ENCODE measurements around the gene MMS19.
"Not testable (repeated sequence)": the region's sequence is repeated elsewhere in the genome, so short reads cannot be mapped to it uniquely, and the experiment has no call there.

The MMS19 gene

DNA sequence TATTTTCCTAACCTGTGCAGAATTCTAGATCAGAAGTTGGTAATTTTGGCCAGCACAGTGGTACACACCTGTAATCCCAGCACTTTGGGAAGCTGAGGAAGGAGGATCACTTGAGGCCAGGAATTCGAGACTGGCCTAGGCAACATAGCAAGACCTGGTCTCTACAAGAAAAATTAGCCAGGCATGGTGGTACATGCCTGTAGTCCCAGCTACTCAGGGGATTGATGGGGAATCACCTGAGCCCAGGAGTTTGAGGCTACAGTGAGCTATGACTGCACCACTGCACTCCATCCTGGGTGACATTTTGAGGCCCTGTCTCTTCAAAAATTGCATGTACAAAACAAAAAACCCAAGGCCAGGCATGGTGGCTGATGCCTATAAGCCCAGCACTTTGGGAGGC lies 63.7 kb downstream of the MMS19 start:
- Histone ChIP-seq H3K36me3 (ENCODE audit: control insufficient read depth in 1 of 2, insufficient read depth in 2 of 2, low read length in 2 of 2) (peaks cover 54 to 72% of the 10 kb centered on the region in 2 donors), H3K27ac (ENCODE audit: low read length) (no peak overlapping the region)

DNA sequence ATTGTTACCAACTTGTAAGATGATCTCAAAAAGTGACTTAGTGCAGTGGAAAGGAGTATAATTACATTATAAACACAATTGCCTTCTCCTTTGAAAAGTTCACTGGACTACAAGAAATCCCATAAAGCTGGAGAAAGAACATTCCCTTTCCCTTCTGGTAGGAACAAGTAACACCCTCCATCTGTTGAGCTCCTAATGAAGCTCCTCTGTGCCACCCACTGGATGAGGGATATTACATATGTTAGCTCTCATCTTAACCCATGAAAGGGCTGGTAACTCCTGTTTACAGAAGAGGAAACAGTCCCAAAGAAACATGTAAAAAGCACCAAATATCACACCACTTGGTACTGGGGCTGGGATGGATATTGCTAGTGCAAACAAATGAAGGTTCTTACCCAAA lies 64.2 kb downstream of the MMS19 start:
- Histone ChIP-seq H3K27me3 (ENCODE audit: low read depth, low read length) (no peaks in the 10 kb centered on the region), H3K36me3 (ENCODE audit: control insufficient read depth in 1 of 2, insufficient read depth in 2 of 2, low read length in 2 of 2) (peaks cover 54 to 67% of the 10 kb centered on the region in 2 donors), H3K27ac (ENCODE audit: low read length) (no peak overlapping the region), H3K4me3 (ENCODE audit: low read depth in 1 of 2, low read length in 2 of 2) (no peak overlapping the region), H3K4me1 (ENCODE audit: control insufficient read depth in 1 of 2, insufficient read depth in 2 of 2, low read length in 2 of 2) (no peaks in the 10 kb centered on the region), H3K9me3 (ENCODE audit: control insufficient read depth in 1 of 2, low read length in 2 of 2) (no peaks in the 10 kb centered on the region)

More for the DNA sequence above, 63.7 kb downstream of the MMS19 start:
- Histone ChIP-seq H3K4me3 (ENCODE audit: low read depth in 1 of 2, low read length in 2 of 2) (no peak overlapping the region), H3K27me3 (ENCODE audit: low read depth, low read length) (no peaks in the 10 kb centered on the region), H3K4me1 (ENCODE audit: control insufficient read depth in 1 of 2, insufficient read depth in 2 of 2, low read length in 2 of 2) (no peaks in the 10 kb centered on the region), H3K9me3 (ENCODE audit: control insufficient read depth in 1 of 2, low read length in 2 of 2) (no peaks in the 10 kb centered on the region)

- no peaks in the 10 kb centered on the region for H3K9me3 ChIP-seq (ENCODE audit: control insufficient read depth in 1 of 2, low read length in 2 of 2)
- H3K27ac ChIP-seq (ENCODE audit: low read length): peak overlapping the region; percentile 70
- peaks cover 22 to 23% of the 10 kb centered on the region in 2 donors for H3K36me3 ChIP-seq (ENCODE audit: control insufficient read depth in 1 of 2, insufficient read depth in 2 of 2, low read length in 2 of 2)
- H3K4me3 ChIP-seq (ENCODE audit: low read depth in 1 of 2, low read length in 2 of 2): peak overlapping the region in 1 of 2 donors; percentile 15
- H3K27me3 ChIP-seq (ENCODE audit: low read depth, low read length): no peaks in the 10 kb centered on the region
- peaks cover 6 to 27% of the 10 kb centered on the region in 2 donors for H3K4me1 ChIP-seq (ENCODE audit: control insufficient read depth in 1 of 2, insufficient read depth in 2 of 2, low read length in 2 of 2)
Observed at GRCh38 chr10:97428572-97428981, 69.6 kb downstream of the MMS19 start.

GRCh38 chr10:97427571-97428179 lies 70.5 kb downstream of the MMS19 start:
- H3K4me3 ChIP-seq (ENCODE audit: low read depth in 1 of 2, low read length in 2 of 2): peak overlapping the region; percentile 68 to 79
- H3K27me3 ChIP-seq (ENCODE audit: low read depth, low read length): no peaks in the 10 kb centered on the region
- no peaks in the 10 kb centered on the region for H3K9me3 ChIP-seq (ENCODE audit: control insufficient read depth in 1 of 2, low read length in 2 of 2)
- peaks cover 6 to 27% of the 10 kb centered on the region in 2 donors for H3K4me1 ChIP-seq (ENCODE audit: control insufficient read depth in 1 of 2, insufficient read depth in 2 of 2, low read length in 2 of 2)
- peak overlapping the region; percentile 70 for H3K27ac ChIP-seq (ENCODE audit: low read length)
- H3K36me3 ChIP-seq (ENCODE audit: control insufficient read depth in 1 of 2, insufficient read depth in 2 of 2, low read length in 2 of 2): peaks cover 19% of the 10 kb centered on the region in 2 donors

DNA sequence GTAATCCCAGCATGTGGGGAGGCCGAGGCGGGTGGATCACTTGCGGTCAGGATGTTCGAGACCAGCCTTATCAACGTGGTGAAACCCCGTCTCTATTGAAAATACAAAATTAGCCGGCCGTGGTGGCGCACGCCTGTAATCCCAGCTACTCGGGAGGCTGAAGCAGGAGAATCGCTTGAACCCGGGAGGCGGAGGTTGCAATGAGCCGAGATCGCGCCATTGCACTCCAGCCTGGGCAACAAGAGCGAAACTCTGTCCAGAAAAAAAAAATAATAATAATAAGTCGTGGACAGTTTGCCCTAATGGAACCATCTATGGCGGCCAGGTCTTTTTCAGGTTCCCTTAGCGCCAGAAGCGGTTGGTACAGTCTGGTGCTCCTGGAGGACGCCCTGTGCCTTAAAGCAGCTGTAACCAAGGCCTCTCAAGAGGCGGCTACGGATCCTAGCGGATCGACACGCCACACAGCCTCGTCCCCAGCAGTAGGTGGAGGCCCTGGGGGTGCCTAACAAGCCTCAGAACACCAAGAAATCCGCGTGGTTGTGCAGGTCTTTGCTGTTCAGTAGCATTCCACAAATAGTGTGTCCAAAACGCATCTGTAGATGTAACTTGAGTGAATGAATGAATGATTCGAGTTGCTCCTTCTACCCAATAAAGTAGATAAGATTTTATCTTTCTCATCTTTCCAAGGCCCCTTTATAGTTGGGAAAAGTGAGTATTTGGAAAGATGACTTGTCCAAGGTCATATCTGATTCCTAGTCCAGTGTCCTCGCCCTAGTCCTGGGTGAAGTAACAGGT lies 71.2 kb downstream of the MMS19 start:
- H3K27me3 ChIP-seq (ENCODE audit: low read depth, low read length): no peaks in the 10 kb centered on the region
- H3K4me3 ChIP-seq (ENCODE audit: low read depth in 1 of 2, low read length in 2 of 2): peak overlapping the region; percentile 68 to 79
- H3K36me3 ChIP-seq (ENCODE audit: control insufficient read depth in 1 of 2, insufficient read depth in 2 of 2, low read length in 2 of 2): peaks cover 15 to 17% of the 10 kb centered on the region in 2 donors
- no peaks in the 10 kb centered on the region for H3K9me3 ChIP-seq (ENCODE audit: control insufficient read depth in 1 of 2, low read length in 2 of 2)
- H3K27ac ChIP-seq (ENCODE audit: low read length): peak overlapping the region; percentile 83
- peaks cover 6 to 27% of the 10 kb centered on the region in 2 donors for H3K4me1 ChIP-seq (ENCODE audit: control insufficient read depth in 1 of 2, insufficient read depth in 2 of 2, low read length in 2 of 2)

- Histone ChIP-seq H3K4me3 (ENCODE audit: low read depth in 1 of 2, low read length in 2 of 2) (peak within 1 kb of the TSS; percentile 68 to 79), H3K9me3 (ENCODE audit: control insufficient read depth in 1 of 2, low read length in 2 of 2) (no peaks in the 10 kb centered on the region), H3K27me3 (ENCODE audit: low read depth, low read length) (no peaks in the 10 kb centered on the region), H3K4me1 (ENCODE audit: control insufficient read depth in 1 of 2, insufficient read depth in 2 of 2, low read length in 2 of 2) (peaks cover 6 to 27% of the 10 kb centered on the region in 2 donors), H3K36me3 (ENCODE audit: control insufficient read depth in 1 of 2, insufficient read depth in 2 of 2, low read length in 2 of 2) (peaks cover 7 to 11% of the 10 kb centered on the region in 2 donors), H3K27ac (ENCODE audit: low read length) (peak within 1 kb of the TSS; percentile 83)
Observed at GRCh38 chr10:97425964-97426775, 72.1 kb downstream of the MMS19 start, which contains the start of gene PGAM1. PGAM1 (plus strand) TSS chr10:97426191; CDS start chr10:97426308, 117 bp downstream.

DNA sequence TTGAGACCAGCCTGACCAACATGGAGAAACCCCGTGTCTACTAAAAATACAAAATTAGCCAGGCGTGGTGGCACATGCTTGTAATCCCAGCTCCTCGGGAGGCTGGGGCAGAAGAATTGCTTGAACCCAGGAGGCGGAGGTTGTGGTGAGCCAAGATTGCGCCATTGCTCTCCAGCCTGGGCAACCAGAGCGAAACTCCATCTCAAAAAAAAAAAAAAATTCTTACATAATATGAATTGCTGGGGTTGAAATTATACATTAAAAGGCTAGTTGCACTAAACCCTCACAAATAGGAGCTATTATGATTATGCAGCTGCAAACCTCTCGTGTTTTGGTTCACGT lies 74.5 kb downstream of the MMS19 start:
- H3K9me3 ChIP-seq (ENCODE audit: control insufficient read depth in 1 of 2, low read length in 2 of 2); H3K27ac ChIP-seq (ENCODE audit: low read length): not testable (repeated sequence)

DNA sequence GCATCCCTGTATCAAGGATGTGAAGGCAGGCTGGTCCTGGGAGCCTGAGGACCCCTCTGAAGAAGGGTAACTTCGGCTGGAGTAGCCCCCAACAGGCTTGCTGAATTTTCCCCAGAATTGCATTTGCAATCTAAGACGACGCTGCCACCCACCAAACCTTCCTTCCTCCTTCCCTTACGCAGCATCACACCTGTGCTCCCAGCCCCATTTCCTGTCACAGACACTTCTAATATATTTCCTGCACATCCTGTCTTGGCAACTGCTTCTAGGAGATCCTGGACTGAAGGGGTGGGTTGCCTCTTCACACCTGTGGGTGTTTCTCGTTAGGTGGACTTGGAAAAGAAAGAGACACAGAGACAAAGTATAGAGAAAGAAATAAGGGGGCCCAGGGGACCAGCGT lies 81.7 kb downstream of the MMS19 start:
- Histone ChIP-seq H3K4me1 (ENCODE audit: control insufficient read depth in 1 of 2, insufficient read depth in 2 of 2, low read length in 2 of 2) (peaks cover 0 to 3% of the 10 kb centered on the region in 2 donors), H3K4me3 (ENCODE audit: low read depth in 1 of 2, low read length in 2 of 2) (no peak overlapping the region), H3K9me3 (ENCODE audit: control insufficient read depth in 1 of 2, low read length in 2 of 2) (no peaks in the 10 kb centered on the region), H3K36me3 (ENCODE audit: control insufficient read depth in 1 of 2, insufficient read depth in 2 of 2, low read length in 2 of 2) (no peaks in the 10 kb centered on the region), H3K27me3 (ENCODE audit: low read depth, low read length) (no peaks in the 10 kb centered on the region), H3K27ac (ENCODE audit: low read length) (no peak overlapping the region)

More for the DNA sequence above, 74.5 kb downstream of the MMS19 start:
- H3K4me3 ChIP-seq (ENCODE audit: low read depth in 1 of 2, low read length in 2 of 2); H3K36me3 ChIP-seq (ENCODE audit: control insufficient read depth in 1 of 2, insufficient read depth in 2 of 2, low read length in 2 of 2); H3K27me3 ChIP-seq (ENCODE audit: low read depth, low read length): not testable (repeated sequence)
- peaks cover 6 to 25% of the 10 kb centered on the region in 2 donors for H3K4me1 ChIP-seq (ENCODE audit: control insufficient read depth in 1 of 2, insufficient read depth in 2 of 2, low read length in 2 of 2)

- H3K4me3 ChIP-seq (ENCODE audit: low read depth in 1 of 2, low read length in 2 of 2): no peak overlapping the region
- H3K27me3 ChIP-seq (ENCODE audit: low read depth, low read length): no peaks in the 10 kb centered on the region
- no peaks in the 10 kb centered on the region for H3K36me3 ChIP-seq (ENCODE audit: control insufficient read depth in 1 of 2, insufficient read depth in 2 of 2, low read length in 2 of 2)
- H3K4me1 ChIP-seq (ENCODE audit: control insufficient read depth in 1 of 2, insufficient read depth in 2 of 2, low read length in 2 of 2): no peaks in the 10 kb centered on the region
- H3K27ac ChIP-seq (ENCODE audit: low read length): no peak overlapping the region
- H3K9me3 ChIP-seq (ENCODE audit: control insufficient read depth in 1 of 2, low read length in 2 of 2): no peaks in the 10 kb centered on the region
Observed at GRCh38 chr10:97412891-97413304, 85.3 kb downstream of the MMS19 start.

DNA sequence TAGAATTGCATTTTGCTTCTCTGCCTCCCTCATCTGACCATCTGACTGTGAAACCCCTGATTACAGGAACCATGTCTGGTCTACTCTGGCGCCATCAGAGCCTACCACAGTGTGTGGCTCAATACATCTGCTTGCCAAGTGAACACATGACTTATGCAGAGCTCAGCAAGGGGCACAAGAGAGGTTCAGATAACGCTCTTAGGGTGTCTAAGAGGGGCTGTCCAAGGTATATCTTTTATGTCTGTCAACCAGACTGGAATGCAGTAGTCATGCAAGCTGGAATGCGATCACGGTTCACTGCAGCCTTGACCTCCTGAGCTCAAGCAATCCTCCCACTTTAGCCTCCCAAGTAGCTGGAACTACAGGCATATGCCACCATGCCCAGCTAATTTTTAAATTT lies 86.8 kb downstream of the MMS19 start:
- no peaks in the 10 kb centered on the region for H3K9me3 ChIP-seq (ENCODE audit: control insufficient read depth in 1 of 2, low read length in 2 of 2)
- peaks cover 0 to 5% of the 10 kb centered on the region in 2 donors for H3K4me1 ChIP-seq (ENCODE audit: control insufficient read depth in 1 of 2, insufficient read depth in 2 of 2, low read length in 2 of 2)
- no peak overlapping the region for H3K4me3 ChIP-seq (ENCODE audit: low read depth in 1 of 2, low read length in 2 of 2)
- no peaks in the 10 kb centered on the region for H3K36me3 ChIP-seq (ENCODE audit: control insufficient read depth in 1 of 2, insufficient read depth in 2 of 2, low read length in 2 of 2)
- no peaks in the 10 kb centered on the region for H3K27me3 ChIP-seq (ENCODE audit: low read depth, low read length)
- H3K27ac ChIP-seq (ENCODE audit: low read length): no peak overlapping the region

DNA sequence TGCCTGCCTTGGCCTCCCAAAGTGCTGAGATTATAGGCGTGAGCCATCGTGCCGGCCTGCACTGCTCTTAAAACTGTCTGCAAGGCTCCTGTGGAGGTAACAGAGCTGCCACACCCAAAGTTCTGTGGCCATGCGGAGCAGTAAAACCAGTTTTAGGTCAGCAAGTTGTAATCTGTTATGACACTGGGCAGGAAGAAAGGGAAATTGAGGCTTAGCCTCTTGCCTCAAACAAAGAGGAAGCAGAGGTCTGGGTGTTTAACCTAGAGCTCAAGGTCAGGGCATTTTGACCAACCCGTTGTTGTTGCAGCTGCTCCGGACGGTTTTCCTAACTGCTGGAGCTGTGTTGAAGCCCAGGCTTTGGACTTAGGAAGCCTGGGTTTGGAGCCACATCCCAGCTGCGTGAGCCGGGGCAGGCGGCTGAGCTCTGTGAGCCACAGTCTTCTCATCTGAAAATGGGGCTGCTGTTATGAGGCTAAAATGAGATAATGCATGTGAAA lies 89.7 kb downstream of the MMS19 start:
- H3K4me1 ChIP-seq (ENCODE audit: control insufficient read depth in 1 of 2, insufficient read depth in 2 of 2, low read length in 2 of 2): peaks cover 0 to 5% of the 10 kb centered on the region in 2 donors
- H3K27ac ChIP-seq (ENCODE audit: low read length): no peak overlapping the region

More for the DNA sequence above, 89.7 kb downstream of the MMS19 start:
- no peak overlapping the region for H3K4me3 ChIP-seq (ENCODE audit: low read depth in 1 of 2, low read length in 2 of 2)
- H3K9me3 ChIP-seq (ENCODE audit: control insufficient read depth in 1 of 2, low read length in 2 of 2): no peaks in the 10 kb centered on the region
- H3K36me3 ChIP-seq (ENCODE audit: control insufficient read depth in 1 of 2, insufficient read depth in 2 of 2, low read length in 2 of 2): no peaks in the 10 kb centered on the region
- H3K27me3 ChIP-seq (ENCODE audit: low read depth, low read length): no peaks in the 10 kb centered on the region

All from muscle layer of duodenum (tissue), 2 donors.